HG02610 (cell line): ENCODE data around the gene CDH13.

ENCODE experiments used
- ATAC-seq: cut with Tn5 transposase; IDR thresholded peaks from one replicate; pipeline ENCODE4 v1.9.1; 2021; ENCODE audit warnings: mild to moderate bottlenecking, moderate library complexity; ENCODE audit not compliant: unreplicated experiment

CDH13 gene

GRCh38 chr16:83453977-83454376 is 827.2 kb downstream of the CDH13 start:
- ATAC-seq: no peak

GRCh38 chr16:83455716-83456115 is 828.9 kb downstream of the CDH13 start:
- ATAC-seq: no peak

DNA sequence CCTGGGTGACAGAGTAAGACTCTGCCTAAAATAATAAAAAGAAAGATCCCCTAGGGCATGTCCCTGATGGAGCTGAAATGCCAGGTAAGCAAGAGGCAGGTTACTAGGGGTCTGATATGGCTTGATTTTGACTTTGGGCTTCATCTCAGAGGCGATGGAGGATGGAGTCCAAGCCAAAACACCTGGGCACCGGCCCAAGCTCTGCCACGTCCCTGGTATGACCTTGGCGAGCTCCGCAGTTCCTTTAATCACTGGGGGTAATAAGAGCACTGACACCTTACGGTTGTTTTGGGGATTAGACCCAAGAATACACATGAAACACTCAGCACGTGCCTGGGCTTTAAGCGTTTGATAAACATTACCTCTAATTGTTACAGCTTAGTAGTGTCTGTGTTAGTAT is 830.2 kb downstream of the CDH13 start:
- ATAC-seq: no peak

- ATAC-seq: peak; percentile 66
These were observed 831.8 kb downstream of the CDH13 start for GRCh38 chr16:83458612-83459011.

- ATAC-seq: no peak
These were observed 838.2 kb downstream of the CDH13 start for GRCh38 chr16:83464991-83465390.

- ATAC-seq: no peak
These were observed 843.6 kb downstream of the CDH13 start for GRCh38 chr16:83470416-83470815.

- ATAC-seq: no peak
These were observed 846.2 kb downstream of the CDH13 start for GRCh38 chr16:83472776-83473501.

DNA sequence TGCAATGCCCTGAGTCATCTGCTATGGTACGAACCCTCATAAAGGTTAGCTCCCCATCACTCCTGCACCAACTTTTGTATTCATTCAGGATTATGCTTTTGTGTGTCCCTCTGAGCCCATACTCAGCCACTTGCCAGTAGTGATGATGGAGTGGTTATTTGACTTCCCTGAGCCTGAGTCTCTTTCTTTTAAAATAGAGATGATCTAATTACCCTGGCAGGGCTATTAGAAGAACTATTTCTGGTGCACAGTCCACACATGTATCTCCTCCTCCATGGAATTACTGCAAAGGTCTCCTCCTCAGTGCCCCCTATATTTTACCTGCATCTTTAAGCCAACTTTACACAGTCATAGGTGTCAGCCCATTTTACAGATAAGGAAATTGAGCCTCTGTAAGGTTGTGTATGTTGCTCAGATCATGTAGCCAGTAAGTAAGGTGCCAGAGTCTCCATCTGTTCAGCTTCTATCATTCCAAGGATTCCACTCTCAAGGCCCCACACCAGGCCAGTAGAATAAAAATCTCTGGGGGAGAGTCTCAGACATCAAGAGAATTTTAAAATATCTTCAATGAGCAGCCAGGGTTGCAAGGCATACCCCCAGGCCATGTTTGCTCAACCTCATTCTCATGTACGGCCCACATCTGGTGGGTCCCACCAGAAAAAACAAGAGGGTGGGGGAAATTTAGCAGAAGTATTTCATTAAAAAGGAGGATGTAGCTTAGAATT is 847.3 kb downstream of the CDH13 start:
- ATAC-seq: no peak

DNA sequence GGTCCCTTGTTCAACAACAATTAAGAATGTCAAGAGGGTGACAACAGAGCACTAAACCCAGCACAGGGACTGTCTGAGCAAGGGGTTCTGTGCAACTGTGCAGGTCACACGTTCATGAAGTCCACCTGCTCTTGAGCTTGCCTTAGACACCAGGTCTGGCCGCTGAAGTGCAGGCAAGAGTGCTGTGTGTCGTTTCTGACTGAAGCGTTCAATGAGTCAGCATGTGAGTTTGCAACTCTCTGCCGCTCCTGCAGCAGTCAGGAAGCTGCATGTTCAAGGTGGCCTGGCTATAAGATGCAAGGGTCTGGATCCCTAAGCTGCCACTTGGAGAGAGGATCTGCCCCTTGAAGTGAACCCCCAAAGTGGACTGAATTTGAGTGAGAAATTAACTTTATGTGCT is 848.3 kb downstream of the CDH13 start:
- no peak for ATAC-seq

DNA sequence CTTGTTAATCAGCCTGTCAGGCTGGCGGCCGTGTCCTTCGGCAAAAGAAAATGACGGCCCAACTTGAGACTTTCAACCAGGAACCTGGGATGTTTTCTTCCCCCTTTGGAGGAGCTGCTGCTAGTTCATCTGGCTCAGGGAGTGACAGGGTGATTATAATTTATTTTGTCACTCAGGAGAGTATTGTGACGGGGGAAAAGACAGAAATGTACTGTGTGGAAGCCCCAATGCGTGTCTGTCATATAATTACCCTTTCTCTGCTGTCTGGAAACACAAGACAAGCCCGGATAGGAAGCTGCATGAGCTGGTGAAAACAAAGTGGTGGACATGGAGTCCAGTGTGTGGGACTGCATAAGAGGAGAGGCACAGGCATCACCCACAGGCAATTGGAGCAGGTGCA is 854.8 kb downstream of the CDH13 start:
- ATAC-seq: no peak

- ATAC-seq: no peak
These were observed 855.9 kb downstream of the CDH13 start for GRCh38 chr16:83482545-83483162.

DNA sequence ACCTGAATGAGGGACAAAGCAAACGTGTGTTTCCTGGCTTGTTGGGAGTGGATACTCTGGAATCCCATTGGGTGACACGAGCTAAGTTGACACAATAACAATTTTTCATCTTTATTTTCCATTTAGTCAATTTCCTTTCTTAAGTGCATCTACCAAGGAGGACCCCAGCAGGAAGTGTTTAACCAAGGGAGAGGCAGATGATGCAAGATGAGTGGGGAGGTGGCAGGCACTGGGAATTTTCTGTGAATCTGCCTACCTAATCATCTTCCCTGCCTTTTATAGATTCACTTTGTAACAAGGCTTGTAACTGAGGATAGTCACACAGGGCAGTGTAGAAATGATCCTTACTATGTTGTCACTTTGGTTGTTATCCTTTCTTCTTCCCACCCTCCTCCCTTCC is 863.3 kb downstream of the CDH13 start:
- no peak for ATAC-seq

DNA sequence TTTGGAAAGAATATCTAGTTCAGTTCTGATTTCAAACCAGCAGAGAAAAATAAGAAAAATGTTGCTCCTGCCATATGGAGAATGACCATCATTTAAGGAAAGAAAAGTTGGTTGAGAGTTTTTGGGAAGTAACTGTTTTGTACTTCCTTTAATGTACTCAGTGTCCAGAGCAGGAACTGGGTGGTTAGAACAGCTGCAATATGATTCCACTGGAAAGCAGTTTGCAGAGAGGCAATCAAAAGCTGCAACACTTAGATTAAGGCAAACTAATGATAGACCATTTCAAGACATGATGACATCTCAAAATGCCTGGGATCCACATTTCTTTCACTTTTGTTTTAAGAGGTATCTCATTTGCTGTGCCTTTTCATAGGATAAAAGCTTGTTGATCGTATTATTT is 867.7 kb downstream of the CDH13 start:
- no peak for ATAC-seq

DNA sequence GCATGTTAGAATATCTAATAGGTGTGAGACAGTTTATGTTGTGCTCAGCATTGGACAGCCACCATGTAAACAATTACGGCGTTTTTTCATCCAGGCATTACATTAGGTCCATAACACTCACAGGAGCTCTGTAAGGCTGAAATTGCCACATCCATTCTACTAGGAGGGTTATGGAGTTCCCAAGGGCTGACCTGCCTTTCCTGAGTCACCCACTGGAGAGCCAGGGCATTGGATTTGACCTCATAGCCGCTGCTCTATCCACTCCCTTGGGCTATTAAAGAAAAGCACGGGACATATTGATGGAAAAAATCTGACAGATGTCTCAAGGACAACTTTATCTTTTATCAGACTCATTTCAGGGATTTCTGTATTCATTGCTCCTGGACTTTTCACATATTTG is 874.7 kb downstream of the CDH13 start:
- no peak for ATAC-seq

DNA sequence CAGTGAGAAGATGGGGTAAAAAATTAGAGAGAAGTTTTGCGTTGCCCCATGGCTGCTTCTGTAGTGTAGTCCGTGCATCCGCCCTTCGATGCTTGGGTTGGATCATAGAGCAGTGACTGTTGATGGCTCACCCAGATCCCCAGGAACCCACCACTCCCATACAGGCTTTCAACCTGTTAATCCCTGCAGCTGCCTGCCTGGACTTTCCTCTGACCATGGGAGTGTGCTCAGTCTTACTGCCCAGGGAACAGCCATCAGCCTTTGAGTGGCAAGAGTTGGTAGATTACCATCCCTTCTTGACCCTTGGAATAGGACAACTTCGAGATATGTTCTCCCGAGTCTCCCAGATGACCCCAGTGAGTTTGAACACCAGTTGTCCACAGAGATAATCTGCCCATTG is 881.5 kb downstream of the CDH13 start:
- ATAC-seq: no peak

DNA sequence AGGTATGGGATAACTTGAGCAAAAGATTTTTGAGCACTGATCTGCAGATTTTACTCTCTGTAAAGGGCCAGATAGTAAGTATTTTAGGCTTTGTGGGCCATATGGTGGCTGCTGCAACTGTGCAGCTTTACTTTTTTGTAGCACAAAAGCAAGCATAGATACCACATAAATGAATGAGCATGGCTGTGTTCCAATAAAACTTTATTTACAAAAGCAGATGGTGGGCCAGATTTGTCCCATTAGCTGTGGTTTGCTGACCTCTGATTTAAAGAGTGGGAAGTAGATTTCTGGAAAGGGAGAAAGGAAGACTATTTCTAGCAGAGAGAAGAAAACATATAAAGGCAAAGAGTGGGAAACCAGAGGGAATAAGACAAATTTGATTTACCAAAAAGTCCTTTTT is 882.5 kb downstream of the CDH13 start:
- no peak for ATAC-seq

- no peak for ATAC-seq
These were observed 884.1 kb downstream of the CDH13 start for GRCh38 chr16:83510906-83511305.

GRCh38 chr16:83513008-83513755 is 886.4 kb downstream of the CDH13 start:
- no peak for ATAC-seq

DNA sequence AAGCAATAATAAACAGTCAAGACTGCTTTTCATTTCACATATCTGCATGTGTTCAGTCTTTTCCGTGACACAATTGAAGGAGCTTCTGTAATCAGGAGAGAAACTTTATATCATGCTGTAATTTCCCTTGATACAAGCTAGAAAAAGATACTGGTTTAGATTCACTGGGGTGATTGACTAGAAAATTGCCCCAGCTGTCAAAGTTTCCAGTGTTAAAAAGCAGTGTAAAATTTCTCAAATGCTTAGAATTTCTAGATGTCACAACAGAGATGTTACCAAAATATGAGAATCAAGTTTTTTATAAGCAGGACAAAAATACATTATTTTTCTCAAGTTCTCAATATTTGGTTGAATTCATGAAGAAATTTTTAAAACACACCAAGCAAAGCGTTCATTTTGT is 888.6 kb downstream of the CDH13 start:
- no peak for ATAC-seq

GRCh38 chr16:83516931-83517330 is 890.2 kb downstream of the CDH13 start:
- ATAC-seq: no peak

DNA sequence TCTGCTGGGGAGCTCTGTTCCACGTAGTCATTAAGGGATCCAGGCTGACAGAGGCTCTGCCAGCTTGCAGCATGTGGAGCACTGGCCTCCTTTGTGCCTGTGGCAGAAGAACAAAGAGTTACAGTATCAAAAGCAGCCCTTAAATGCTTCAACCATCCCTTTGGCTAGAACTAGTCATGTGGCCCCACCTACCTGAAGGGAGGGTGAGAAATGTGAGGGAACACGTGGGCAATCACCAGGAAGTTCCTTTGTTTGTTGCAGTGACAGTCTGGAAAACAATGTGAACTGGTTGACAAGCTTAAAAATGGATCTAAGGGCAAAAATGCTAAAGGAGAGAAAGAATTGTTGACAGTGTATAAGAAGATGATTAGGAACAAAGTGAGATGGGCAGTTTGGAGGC is 890.6 kb downstream of the CDH13 start:
- ATAC-seq: no peak
